GM12865 (cell line): ENCODE results near the gene ABRACL.

Experiments
- DNase-seq: peaks from one replicate; pipeline ENCODE4 v3.0.0; 2010; ENCODE audit warnings: low read depth
- H3K4me3 ChIP-seq: 2 replicates; pipeline ENCODE4 v1.5.1; 2011; ENCODE audit warnings: mild to moderate bottlenecking, low read depth, low read length, control low read depth
- CTCF ChIP-seq: IDR thresholded peaks from 2 replicates; pipeline ENCODE4 v1.5.1; 2011; ENCODE audit warnings: low read length, control low read depth, low read depth, inconsistent platforms; ENCODE audit not compliant: insufficient read depth; ENCODE audit errors: missing control alignments

Gene ABRACL

GRCh38 chr6:139055709-139056108 is 27.2 kb downstream of the ABRACL start:
- no peak overlapping the region for H3K4me3 ChIP-seq
- DNase-seq: no peak
- no peak for TF ChIP-seq CTCF

GRCh38 chr6:139058029-139058428 is 29.5 kb downstream of the ABRACL start:
- TF ChIP-seq CTCF: no peak
- H3K4me3 ChIP-seq: no peak overlapping the region
- DNase-seq: no peak

- no peak overlapping the region for H3K4me3 ChIP-seq
- no peak for TF ChIP-seq CTCF
- peak; percentile 20 for DNase-seq
Observed at GRCh38 chr6:139060332-139060731, 31.8 kb downstream of the ABRACL start.

- no peak for DNase-seq
- no peak for TF ChIP-seq CTCF
- H3K4me3 ChIP-seq: no peak overlapping the region
Observed at GRCh38 chr6:139062932-139063646, 34.5 kb downstream of the ABRACL start.

GRCh38 chr6:139064981-139065665 is 36.6 kb downstream of the ABRACL start:
- DNase-seq: no peak
- H3K4me3 ChIP-seq: no peak overlapping the region
- TF ChIP-seq CTCF: no peak

GRCh38 chr6:139066080-139066479 is 37.5 kb downstream of the ABRACL start:
- no peak for TF ChIP-seq CTCF
- no peak for DNase-seq
- H3K4me3 ChIP-seq: no peak overlapping the region
